ENCODE data around the gene CCK. TPM values are rescaled to one million over a fixed set of nuclear protein-coding genes. Genes with fewer than 3 reads are reported as not detected.

The CCK gene, protein sequence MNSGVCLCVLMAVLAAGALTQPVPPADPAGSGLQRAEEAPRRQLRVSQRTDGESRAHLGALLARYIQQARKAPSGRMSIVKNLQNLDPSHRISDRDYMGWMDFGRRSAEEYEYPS
- total RNA-seq (2022; extraction: Qiagen RNA extraction; ENCODE audit: low read depth) = 1.4 to 2.2 TPM (median 1.6 TPM) in 5 replicates

DNA sequence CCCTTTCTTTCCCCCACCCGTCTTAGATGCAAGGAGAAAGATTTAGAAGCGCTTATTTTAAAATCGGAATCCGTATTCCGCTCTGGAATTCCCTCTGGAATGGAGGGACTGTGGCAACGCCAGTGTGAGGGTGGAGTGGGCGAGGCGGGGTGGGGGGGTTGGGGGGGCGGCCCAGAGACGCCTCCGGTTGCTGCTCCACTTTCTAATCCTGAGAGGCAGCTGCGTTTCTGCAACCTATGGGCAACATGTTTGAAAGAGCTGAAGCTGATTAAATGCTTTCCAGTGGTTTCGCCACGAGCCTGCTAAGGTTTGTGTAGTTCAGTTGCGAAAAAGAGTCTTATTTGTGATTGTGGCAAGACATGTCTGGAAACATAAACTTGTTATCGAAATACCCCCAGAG is at the start of gene CCK:
Gene CCK, minus strand, starts transcription at position 101 of the 400 bp plus-strand sequence. CDS start 2,555 bp downstream, outside the sequence.

Other genes starting within 250 kb of the CCK start
- gene TRAK1, start 174.8 kb downstream of the CCK start, total RNA-seq (2022; extraction: Qiagen RNA extraction; ENCODE audit: low read depth) = 14.8 to 19.9 TPM (median 18.5 TPM) in 5 replicates
- not detected in 5 replicates for gene LYZL4, start 144.4 kb upstream of the CCK start, total RNA-seq (2022; extraction: Qiagen RNA extraction; ENCODE audit: low read depth)
- 0.46 to 0.82 TPM (median 0.66 TPM) in 5 replicates for gene VIPR1, start 236.5 kb upstream of the CCK start, total RNA-seq (2022; extraction: Qiagen RNA extraction; ENCODE audit: low read depth)

Measured in A549 treated with DMSO at 1 μM for 4 hours (cell line).